Parathyroid adenoma (tissue), 2 donors: ENCODE measurements around the gene CCL27.
A peak's percentile ranks its signal among the peaks of the same experiment; 100 is the strongest.

ENCODE experiments used
- H2AFZ ChIP-seq: fragments of 300-600 bp; sonication (generic); one replicate; pipeline ENCODE4 v1.7.0; 2017; ENCODE audit warnings: antibody characterized with exemption, mild to moderate bottlenecking
- H3K27ac ChIP-seq: fragments of 300-600 bp; sonication (generic); one replicate; pipeline ENCODE4 v1.7.0; 2017
- H3K27me3 ChIP-seq: fragments of 300-600 bp; sonication (generic); one replicate; pipeline ENCODE4 v1.7.0; 2017; ENCODE audit warnings: low read length; ENCODE audit not compliant: control insufficient read depth, insufficient read depth
- H3K36me3 ChIP-seq: fragments of 300-600 bp; sonication (generic); one replicate; pipeline ENCODE4 v1.7.0; 2017; ENCODE audit warnings: low read length; ENCODE audit not compliant: control insufficient read depth, insufficient read depth
- H3K4me1 ChIP-seq: fragments of 300-600 bp; sonication (generic); one replicate; pipeline ENCODE4 v1.7.0; 2017; ENCODE audit warnings: control low read depth
- H3K4me2 ChIP-seq: fragments of 300-600 bp; sonication (generic); one replicate; pipeline ENCODE4 v1.7.0; 2017; ENCODE audit warnings: low read length
- H3K4me3 ChIP-seq: fragments of 300-600 bp; sonication (generic); one replicate; pipeline ENCODE4 v1.7.0; 2017; ENCODE audit warnings: low read depth, low read length
- H3K79me2 ChIP-seq: fragments of 300-600 bp; sonication (generic); one replicate; pipeline ENCODE4 v1.7.0; 2017; ENCODE audit warnings: control low read depth
- H3K9ac ChIP-seq: fragments of 300-600 bp; sonication (generic); one replicate; pipeline ENCODE4 v1.7.0; 2017; ENCODE audit warnings: mild to moderate bottlenecking
- H3K9me3 ChIP-seq: fragments of 300-600 bp; sonication (generic); one replicate; pipeline ENCODE4 v1.7.0; 2017; ENCODE audit warnings: low read length; ENCODE audit not compliant: control insufficient read depth
- TF ChIP-seq, protein P1 (sequence below): fragments of 300-600 bp; sonication (generic); IDR thresholded peaks from one replicate; pipeline ENCODE4 v1.7.0; 2017; ENCODE audit warnings: antibody characterized with exemption, mild to moderate bottlenecking
- donor health status: primary hyperparathyroidism.

Gene CCL27

DNA sequence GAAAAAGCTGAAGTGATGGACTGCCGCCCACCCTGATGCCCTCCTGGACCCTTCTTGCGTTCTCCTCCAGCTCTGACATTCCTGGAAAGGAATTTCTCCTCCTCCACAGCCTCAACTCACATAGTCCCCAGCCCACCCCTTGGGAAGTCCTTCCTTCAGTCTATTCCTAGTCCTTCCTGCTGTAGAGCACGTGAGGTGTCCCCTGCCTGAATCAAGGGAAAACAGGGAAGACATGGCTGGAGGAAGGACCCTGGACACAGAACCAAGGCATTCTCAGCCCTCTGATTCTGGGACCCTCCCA lies 37.3 kb downstream of the CCL27 start:
- Histone ChIP-seq H3K36me3 (no peaks in the 10 kb centered on the region), H3K9me3 (no peaks in the 10 kb centered on the region), H2AFZ (no peak overlapping the region), H3K79me2 (no peaks in the 10 kb centered on the region), H3K9ac (no peak overlapping the region), H3K4me1 (peaks cover 3% of the 10 kb centered on the region), H3K4me2 (no peak overlapping the region), H3K27me3 (no peaks in the 10 kb centered on the region), H3K4me3 (no peak overlapping the region), H3K27ac (no peak overlapping the region)
- TF ChIP-seq, protein P1, sequence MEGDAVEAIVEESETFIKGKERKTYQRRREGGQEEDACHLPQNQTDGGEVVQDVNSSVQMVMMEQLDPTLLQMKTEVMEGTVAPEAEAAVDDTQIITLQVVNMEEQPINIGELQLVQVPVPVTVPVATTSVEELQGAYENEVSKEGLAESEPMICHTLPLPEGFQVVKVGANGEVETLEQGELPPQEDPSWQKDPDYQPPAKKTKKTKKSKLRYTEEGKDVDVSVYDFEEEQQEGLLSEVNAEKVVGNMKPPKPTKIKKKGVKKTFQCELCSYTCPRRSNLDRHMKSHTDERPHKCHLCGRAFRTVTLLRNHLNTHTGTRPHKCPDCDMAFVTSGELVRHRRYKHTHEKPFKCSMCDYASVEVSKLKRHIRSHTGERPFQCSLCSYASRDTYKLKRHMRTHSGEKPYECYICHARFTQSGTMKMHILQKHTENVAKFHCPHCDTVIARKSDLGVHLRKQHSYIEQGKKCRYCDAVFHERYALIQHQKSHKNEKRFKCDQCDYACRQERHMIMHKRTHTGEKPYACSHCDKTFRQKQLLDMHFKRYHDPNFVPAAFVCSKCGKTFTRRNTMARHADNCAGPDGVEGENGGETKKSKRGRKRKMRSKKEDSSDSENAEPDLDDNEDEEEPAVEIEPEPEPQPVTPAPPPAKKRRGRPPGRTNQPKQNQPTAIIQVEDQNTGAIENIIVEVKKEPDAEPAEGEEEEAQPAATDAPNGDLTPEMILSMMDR: no peak

DNA sequence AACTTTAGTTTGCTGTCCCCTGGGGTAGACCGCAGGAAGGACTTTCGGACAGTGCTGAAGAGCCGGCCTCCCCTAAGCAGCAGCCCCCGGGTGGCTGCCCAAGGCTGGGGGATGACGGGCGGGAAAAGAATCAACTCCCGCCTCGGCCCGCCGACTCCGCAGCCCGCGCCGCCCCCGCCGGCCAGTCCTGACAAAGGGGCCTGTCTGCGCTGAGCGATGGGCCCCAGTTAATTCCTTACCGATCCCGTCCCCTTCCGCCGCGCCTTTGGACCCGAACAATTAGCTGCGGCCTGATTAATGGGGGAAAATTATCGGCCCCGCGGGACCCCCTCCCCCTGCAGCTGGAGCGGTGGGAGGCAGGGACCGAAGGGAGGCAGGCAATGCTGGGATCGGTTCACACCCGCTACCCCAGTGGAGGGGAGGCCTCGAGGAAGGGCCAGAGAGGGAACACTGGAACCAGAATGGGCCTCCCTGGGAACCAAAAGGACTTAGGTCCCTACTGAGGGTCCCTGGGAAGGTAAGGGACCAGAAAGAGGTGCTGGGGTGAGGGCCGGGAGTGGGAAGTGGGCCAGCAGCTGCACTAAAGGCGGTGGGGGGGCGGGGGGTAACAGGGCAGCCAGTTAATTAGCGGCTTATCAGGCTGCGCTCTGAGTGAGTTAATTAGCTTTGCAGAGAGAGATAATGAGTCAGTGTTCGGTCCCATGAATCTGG lies 37.8 kb downstream of the CCL27 start:
- Histone ChIP-seq H3K9ac (no peak overlapping the region), H3K27ac (no peak overlapping the region), H3K79me2 (no peaks in the 10 kb centered on the region), H2AFZ (no peak overlapping the region), H3K4me2 (no peak overlapping the region), H3K36me3 (no peaks in the 10 kb centered on the region), H3K4me3 (no peak overlapping the region), H3K27me3 (no peaks in the 10 kb centered on the region), H3K9me3 (no peaks in the 10 kb centered on the region), H3K4me1 (peaks cover 3% of the 10 kb centered on the region)
- TF ChIP-seq, protein P1: no peak

DNA sequence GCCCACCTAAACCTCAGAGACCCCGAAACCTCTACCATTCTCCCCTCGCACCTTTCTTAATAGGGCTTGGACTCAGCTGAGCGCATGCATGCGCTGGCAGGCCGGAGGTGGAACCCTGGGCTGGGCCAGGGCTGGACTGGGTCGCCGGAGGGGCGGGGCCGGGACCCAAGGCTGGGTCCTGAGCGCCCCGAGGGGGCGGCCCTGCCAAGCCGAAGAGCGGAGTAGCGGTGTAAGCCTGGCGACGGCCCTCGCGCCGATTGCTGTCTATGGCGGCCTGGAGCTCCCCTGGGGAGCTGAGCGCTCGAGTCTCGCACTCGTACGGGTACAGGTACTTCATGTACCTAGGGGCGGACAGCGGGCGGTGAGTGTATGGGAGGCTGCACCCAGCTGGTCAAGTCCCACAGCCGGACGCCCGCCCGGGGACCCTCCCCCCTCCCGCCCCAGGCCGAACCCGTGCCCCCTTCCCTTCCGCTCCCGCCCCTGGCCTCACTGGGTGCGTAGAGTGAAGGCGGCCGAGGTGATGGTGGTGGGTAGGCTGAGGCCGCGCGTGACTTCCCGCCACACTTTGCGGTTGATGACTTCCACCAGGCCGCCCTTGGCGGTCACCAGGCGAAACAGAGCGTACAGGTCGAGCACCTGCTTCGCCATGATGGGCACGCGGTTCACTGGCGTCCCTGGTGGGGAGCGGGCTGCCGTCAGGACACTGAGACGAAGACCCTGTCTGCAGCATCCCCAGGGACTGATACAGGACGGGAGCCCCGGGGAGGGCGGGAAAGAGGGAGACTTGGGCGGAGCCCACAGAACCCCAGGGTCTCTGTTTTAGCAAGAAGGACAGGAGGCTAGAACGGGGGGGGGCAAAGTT lies 38.9 kb downstream of the CCL27 start:
- H3K4me2 ChIP-seq: no peak overlapping the region
- no peak overlapping the region for H3K4me3 ChIP-seq

DNA sequence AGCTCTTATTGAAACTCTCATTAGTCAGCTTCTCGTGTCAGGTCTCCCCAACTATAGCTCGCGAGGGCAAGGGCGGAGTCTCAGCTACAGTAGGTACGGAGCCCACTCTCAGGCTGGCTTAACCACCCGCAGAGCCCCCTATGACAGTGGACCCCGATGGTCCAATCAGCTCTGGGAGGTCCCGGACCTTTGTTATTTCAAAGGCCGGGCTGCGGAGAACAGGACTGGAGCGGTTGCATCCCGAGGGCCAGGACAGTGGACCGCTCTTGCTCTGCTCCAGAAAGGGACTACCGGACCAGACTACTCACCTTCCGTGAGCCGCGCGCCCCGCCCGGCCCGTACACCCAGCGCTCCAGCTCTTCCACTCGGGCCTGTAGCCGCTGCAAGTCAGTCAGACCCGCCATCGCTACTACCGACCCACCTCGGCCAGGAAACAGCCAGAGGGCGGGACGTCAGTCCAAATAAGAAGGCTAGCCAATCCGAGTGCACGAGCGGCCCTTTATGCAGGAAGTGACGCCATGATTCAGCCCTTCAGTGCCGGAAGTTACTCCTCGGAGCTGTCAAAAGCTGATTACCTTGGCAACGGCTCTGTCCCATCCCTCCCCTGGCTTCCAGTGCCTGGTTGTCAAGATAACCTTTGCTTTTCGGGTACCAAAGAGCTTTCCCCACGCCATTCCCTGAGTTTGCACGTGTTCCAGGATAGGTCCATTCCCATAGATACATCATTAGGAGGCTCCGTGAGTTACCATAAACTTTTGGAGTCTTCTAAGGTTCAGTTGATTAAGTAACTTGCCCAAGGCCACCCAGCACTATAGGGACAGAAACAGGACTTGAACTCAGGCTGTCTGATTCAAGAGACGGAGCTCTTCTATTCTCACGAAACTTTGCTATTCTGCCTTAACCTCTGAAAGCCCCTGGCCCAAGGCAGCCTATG lies 42.1 kb downstream of the CCL27 start, which contains the start of gene DCTN3:
Gene DCTN3, minus strand, starts transcription at position 435 of the 934 bp plus-strand sequence. Its CDS starts 31 bp downstream, at position 404.
- Histone ChIP-seq H3K9me3 (no peaks in the 10 kb centered on the region), H2AFZ (peak within 1 kb of the TSS; percentile 53), H3K27me3 (no peaks in the 10 kb centered on the region), H3K36me3 (no peaks in the 10 kb centered on the region), H3K4me2 (peak within 1 kb of the TSS; percentile 86), H3K9ac (no peak within 1 kb of the TSS), H3K4me1 (no peaks in the 10 kb centered on the region), H3K4me3 (peak within 1 kb of the TSS; percentile 75), H3K79me2 (no peaks in the 10 kb centered on the region), H3K27ac (no peak within 1 kb of the TSS)
- TF ChIP-seq, protein P1: no peak

More for the DNA sequence above, 38.9 kb downstream of the CCL27 start:
- H3K79me2 ChIP-seq: no peaks in the 10 kb centered on the region
- no peaks in the 10 kb centered on the region for H3K9me3 ChIP-seq
- no peak overlapping the region for H3K9ac ChIP-seq
- H3K4me1 ChIP-seq: peaks cover 3% of the 10 kb centered on the region
- TF ChIP-seq, protein P1: no peak
- H3K36me3 ChIP-seq: no peaks in the 10 kb centered on the region
- H3K27me3 ChIP-seq: no peaks in the 10 kb centered on the region
- H3K27ac ChIP-seq: no peak overlapping the region
- H2AFZ ChIP-seq: no peak overlapping the region
